SIG-M5 (cell line): ENCODE measurements around the gene TMEM150A.
"Not testable (repeated sequence)": the region's sequence is repeated elsewhere in the genome, so short reads cannot be mapped to it uniquely, and the experiment has no call there.

Experiments
- DNase-seq: peaks from one replicate; lab custom pipeline; 2025; lab: John Stamatoyannopoulos, UW

TMEM150A gene

DNA sequence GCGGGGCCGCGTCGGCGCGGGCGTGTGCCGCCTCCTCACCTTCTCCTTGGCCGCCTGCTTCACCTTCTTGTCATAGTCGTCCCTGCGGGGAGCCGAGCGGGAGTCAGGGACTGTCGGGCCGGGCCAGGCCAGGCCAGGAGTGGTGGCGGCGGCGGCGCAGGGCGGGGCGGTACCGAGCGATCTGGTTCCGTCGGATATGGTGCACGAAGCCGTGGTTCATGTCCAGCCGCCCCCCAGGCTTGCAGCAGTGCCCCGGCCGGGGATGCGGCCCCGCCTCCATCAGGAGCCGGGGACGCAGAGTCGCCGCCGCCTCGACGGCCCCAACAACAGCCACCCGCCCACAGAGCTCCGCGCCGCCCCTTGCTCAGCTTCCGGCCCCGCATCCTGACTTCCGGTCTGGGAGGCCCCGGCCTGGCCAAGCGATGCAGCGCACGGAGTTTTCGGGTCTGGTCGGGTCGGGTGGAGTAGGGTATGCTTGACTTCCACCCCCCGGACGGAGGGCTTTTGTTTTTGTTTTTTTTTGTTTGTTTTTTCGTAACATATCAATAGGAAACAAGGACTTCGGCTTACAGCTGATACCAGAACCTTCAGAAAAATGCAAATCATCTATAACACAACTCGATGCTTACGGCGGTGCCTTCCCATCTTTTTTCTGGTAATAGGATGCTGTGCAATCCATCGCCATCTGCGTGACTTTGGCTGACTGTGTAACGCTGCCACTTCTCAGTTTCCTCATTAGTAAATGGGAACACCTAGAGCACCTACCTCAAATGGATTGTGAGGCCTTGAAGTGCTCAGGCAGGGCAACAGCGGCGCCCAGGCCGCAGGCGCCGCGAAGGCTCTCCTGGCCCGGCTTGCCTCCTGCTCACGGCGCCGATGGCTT is 9.4 kb upstream of the TMEM150A start, which contains the start of gene C2orf68:
TSS of gene C2orf68 (minus strand) at position 362 of the 883 bp plus-strand sequence. CDS start at position 280, 82 bp downstream.
- DNase-seq: no peak

DNA sequence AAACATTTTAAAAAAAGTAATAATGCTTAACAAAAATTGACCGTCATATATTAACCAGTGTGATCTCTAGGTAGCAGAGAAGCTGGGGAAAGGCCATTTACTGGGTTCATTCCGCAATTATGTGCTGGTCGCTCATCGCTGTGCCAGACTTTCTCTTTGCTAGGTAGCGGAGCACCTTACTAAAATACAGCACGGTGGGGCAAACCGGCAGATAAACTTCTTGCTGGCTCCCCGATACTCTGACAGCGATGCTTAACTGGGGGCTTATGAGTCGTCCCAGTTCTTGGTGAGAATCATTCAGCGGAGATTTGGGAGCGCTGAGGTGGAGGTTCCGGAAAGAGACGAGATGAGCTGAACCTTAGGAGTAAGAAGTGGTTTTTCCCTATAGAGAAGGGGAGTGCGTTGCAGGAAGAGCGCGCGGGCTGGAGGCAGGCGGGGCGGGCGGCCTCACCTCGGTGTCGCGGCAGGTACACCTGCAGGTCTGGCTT is 8.8 kb upstream of the TMEM150A start:
- no peak for DNase-seq

DNA sequence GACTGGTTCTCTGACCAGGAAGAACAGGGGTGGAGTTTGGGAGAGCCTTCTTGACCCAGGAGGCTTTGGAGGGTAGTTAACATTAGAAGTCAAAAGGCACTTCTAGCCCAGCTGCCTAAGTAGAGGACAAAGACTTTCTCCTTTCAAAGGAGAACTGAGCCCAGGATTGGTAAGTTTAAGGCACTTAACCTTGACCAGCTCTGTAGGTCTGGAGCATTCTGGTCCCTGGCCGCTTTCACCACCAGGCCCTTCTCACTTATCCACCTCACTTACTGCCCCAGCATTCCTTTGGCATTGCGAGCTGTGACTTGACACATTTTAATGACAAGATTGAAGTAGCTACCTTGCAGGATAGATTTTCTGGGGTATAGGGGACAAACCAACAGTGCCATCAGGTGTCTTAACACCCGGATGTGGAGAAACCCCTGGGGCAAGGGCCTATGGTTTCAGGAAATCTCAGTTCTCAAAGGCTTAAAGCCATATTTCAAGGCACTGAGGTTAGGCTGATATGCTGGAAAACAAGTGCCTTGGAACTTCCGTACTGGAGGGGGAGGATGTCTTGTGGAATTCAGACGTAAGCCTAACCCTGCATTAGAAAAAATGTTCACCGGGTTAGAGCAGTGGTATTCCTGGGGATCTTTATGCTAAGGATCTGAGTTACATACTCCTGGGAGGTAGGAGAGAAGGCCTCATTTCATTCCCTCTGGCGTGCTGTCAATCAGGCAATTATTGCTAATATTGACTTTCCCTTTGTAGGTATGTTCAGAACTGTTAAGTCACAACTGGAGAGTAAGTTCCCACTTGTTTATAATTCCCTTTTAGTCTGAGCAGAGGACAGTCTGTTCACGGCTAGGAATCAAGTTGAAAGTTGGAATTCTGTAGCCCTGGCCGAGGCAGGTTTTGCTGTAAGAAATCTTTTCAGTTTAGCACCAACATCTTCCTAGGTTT is 5.0 kb upstream of the TMEM150A start:
- DNase-seq: no peak

DNA sequence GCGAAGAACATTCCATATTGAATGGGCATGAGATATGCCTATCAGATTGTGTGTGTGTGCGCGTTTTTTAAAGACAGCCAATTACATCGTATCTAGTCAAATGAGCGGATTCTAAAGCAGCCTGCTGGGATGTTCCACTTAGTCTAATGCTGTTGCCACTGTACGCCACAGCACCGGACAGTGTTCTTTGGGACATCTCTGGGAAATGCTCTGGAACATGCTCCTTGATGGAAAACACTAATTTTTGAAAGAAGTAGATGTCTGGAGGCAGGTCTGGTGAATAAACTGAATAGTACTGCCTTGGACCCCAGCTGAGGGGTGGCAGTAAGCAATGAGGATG is 3.6 kb upstream of the TMEM150A start:
- no peak for DNase-seq

DNA sequence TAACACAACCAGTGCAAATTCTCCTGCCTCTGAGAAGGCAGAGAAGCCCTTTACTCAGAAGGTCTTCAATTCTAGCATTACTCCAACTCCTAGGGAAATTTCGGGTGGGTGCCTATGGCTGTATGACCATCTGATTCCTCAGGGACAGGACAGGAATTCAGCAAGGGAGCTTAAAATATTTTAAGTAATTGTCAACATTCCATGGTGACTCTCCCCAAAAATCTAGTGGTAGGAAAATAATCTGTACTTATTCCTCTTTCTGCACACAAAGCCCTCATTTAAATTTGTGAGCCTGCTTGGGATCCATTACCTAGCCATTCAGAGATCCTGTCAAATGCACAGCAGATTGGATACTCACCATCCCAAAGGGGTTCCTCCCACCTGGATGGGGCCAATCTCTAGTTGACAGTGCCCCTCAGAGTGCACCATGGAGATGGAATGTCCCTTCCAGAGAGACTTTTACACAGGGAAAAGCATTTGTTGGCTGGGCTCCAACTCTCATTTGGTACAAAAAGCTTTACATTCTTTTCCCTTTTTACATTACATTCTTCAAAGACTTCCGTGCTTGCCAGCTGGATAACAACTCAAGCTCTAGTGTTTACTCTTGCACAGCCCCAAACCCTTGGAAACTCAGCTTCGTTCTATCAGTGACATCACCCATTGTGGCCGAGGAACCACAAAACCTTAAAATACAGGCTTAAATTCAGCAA is 3.1 kb upstream of the TMEM150A start:
- no peak for DNase-seq

DNA sequence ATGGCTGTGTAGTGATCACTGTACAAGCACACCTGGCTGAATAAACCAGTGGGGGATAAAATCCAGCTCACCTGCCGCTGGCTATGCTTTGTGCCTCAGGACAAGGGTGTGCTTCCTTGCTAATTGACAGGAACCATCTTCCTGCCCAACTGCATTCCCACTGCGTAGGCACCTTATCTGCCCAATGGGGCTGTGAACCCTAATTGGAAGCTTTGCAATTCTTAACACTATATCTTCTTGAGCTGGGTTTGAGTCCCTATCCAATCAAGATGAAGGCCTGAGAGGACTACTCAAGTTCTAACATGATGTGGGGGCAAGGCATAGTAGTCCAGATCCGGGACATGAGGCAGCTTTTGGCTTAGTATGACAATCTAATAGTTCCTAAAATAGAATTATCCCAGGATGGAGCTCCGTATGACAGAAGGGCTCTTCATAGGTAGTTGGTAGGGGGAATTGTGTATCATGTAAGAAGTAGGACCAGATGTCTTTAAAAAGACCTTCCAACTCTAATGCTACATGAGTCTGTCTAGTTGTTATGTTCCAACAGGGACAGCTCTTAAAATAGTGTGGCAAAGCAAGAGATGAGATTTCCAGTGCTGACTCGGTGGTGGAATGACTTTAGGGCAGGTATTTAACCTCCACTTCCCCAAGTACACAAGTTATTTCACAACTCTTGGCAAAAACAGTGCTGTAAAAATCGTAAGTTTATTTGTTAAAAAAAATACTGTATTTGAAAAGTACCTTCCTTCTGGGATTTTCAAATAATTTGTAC is 2.3 kb upstream of the TMEM150A start:
- DNase-seq: no peak

DNA sequence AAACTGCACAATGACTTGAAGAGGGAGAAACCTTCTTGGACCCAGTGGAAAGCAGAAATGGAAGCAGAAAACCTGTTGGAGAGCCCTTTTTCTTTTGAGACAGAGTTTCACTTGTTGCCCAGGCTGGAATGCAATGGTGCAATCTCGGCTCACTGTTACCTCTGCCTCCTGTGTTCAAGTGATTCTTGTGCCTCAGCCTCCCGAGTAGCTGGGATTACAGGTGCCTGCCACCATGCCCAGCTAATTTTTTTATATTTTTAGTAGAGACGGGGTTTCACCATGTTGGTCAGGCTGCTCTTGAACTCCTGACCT is 1.6 kb upstream of the TMEM150A start:
- not testable (repeated sequence) for DNase-seq

DNA sequence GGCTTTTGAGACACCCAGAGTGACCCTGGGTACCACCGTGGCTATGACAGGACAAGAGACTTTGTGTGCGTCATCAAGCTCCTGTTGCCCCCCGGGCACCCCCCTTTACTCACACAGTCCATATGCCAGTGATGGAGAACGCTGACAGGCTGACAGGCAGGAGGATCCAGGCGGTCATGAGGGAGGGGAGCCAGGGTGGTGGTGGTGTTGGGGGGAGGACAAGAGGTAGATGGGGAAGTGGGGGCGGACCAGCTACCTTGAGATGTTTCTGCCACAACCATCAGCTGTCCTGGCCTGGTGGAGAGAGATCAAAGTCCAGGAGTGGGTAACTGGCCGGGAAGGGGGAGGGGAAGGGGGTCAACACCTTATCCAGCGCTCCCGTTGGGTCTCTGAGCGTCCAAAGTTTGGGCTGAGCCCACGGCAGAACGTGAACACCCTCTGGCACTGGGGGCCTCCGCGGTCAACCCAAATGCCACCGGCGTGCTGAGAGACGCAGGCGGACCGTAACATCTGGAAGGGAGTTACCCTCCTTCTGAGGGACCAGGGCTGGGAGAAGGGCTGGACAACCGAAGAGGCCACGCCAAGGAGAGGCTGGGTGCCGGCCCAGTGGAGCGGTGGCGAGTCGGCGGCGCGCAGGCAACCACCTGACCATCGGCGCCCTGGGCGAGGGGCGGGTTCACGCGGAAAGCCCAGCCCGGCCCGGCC is 575 bp downstream of the TMEM150A start:
- no peak for DNase-seq

DNA sequence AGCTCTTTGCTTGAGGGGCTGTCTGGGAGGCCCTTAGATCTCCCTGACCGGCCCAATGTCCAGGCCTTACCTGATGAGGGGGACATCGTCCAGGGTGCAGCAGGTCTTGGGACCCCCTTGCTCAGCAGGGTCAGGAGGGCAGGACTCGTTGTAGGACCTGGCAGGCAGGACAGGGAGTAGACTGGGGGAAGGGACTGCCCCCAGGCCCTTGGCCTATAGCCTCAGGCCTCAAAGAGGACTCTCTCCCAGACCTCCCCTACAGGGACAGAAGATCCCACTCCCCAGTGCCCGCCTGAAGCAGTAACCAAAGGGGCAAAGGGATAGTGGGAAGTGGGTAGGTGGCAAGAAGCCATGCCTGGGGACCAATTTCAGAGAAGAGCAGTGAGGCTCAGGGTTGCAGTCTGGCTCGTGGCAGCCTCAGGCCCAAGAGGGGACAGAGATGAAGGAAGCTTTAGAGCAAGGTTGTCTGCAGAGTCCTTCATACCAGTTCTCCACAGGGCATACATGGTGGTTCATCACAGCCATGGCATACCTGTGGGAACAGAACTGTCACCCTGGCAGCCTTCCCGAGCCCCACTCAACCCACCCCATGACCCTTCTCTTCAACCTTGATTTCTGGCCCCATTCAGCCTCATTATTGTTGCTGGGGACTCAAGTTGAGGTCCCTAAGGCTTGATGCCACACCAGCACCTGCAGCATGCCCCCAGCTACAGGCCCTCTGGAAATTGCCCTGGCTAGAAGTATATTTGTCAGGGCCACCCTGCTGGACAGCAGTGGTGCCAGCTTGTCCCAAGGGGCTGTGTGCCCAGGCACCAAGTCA is 1.3 kb downstream of the TMEM150A start:
- no peak for DNase-seq

DNA sequence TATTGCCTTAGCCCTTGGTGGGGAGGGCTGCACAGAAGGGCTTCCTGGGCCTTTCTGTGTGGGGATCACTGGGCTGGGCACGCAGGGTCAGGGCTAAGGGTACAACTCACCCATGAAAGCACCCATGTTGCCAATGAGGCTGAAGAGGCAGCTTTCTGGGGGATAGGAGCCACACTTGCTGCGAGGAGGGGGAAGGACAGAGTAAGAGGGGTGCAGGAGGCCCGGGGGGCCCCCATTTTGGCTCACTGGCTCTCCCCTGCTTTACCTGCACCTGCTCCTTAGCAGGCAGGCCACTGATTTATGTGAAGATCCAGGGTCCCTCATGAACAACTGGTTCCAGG is 2.3 kb downstream of the TMEM150A start:
- no peak for DNase-seq

DNA sequence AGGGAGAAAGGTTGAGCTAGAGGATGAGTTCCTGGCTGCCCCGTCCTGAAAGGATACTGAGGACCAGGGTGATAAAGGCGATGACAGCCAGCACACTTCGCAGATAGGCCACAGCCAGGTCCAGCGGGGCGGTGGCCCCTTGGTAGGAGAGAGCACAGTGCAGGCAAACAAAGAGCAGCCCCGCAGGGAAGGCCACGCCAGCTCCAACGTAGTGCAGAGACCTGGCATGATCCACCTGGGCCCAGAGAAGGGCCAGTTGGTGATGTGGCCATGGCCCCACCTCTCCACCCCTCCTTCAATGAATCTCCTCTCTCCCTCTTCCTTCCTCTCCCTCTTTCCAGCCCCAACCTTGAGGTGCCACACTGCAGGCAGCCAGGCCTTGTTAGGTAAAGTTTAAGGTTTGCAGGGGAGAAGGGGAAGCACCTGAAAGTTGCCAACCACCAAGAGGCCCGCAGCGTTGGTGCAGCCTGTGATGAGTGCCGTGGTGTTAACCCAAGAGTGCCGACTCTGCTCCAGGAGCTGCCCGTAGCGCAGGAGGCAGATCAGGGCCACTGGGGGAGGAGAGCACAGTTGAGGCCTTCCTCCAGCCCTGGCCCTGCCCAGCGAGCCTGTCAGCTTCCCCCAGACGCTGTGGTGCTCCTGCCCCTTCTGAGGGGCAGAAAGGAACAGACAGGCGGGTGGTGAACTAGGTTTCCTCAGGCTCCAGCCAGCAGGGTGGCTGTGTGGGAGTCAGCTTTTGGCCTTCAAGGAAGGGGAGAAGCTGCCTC is 2.8 kb downstream of the TMEM150A start:
- no peak for DNase-seq

DNA sequence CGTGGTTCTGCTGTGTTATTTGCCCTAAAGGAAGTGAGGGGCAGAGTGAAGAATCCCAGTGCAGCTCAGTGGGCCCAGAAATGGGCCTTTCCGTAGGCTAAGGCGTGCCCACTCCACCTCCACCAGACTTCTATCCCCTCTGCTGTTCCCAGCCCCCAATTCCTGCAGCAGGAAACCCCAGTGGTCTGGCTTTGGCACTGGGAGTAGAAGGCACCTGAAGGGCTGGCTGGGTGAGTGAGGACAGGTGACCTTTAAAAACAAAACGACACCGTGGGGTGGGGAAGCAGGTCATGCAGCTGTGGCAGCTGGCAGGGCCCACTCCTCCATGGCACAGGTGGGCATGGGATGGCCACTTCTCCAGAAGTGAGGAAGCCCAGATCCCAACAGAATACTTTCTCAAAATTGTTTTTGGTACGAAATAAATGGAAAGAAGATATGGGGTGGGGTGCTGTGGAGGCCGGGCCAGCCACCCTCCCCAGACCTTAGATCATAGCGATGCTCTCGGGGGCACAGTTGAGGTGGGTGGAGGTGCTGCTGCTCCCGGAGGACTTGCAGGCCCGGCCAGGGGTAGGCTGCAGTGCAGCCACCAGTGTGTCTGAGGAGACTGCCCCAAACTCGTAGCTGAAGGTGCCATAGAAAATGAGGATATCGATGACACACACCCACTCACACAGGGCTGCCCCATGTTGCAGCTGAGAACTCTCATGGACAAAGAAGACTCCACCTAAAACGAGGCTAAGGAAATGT is 3.7 kb downstream of the TMEM150A start:
- no peak for DNase-seq

DNA sequence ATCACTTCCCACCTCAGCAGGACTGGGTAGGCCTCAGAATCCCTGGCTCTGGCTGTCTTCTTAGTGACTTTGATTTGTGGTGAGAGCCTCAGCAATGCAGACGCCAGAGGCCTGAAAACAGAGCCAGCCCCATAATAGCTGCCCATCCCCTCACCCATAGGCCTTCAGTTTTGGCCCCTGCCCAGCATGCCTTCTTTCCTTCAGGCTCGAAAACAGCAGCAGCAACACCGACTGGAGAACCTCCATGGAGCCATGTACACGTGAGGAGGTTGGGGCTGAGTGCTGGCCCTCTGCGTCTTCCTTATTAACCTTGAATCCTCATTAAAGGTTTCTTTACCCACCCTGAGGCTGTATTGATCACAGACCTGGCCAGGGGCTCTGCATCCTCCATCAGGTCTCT is 5.3 kb downstream of the TMEM150A start:
- no peak for DNase-seq

DNA sequence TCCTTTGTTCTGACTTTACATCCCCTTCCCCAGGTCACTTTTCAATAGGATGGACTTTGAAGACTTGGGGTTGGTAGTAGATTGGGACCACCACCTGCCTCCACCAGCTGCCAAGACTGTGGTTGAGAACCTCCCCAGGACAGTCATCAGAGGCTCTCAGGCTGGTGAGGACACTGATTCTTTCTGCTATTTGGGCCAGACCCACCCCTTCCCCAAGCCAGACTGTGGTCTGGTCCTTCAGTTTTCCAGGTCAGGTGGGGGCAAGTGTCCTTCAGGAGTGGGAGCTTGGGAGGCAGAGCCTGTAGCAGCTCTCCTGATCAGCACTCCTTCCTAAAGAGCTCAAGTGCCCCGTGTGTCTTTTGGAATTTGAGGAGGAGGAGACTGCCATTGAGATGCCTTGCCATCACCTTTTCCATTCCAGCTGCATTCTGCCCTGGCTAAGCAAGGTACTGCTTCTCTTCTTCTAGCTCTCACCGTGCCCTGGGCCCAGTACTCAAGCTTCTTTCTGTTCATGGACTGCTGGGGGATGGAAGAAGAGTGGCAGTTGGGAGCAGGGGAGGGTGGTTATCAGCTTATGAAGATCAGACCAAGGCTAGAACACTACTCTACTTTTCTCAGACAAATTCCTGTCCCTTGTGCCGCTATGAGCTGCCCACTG is 5.9 kb downstream of the TMEM150A start:
- no peak for DNase-seq

DNA sequence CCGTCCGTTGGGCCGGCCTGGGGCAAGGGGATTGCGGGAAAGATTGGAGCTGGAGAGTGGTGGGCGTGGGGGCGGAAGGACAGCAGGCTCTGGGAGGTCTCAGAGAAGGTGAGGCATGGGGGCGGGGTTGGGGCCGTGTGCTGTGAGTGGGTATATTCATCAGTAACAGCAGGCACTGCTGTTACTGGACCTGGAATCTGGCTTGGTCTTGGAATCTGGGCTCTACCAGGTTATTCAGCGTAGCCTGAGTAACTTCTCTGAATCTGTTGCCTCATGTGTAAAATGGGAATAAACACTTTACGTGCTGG is 6.5 kb downstream of the TMEM150A start:
- no peak for DNase-seq

DNA sequence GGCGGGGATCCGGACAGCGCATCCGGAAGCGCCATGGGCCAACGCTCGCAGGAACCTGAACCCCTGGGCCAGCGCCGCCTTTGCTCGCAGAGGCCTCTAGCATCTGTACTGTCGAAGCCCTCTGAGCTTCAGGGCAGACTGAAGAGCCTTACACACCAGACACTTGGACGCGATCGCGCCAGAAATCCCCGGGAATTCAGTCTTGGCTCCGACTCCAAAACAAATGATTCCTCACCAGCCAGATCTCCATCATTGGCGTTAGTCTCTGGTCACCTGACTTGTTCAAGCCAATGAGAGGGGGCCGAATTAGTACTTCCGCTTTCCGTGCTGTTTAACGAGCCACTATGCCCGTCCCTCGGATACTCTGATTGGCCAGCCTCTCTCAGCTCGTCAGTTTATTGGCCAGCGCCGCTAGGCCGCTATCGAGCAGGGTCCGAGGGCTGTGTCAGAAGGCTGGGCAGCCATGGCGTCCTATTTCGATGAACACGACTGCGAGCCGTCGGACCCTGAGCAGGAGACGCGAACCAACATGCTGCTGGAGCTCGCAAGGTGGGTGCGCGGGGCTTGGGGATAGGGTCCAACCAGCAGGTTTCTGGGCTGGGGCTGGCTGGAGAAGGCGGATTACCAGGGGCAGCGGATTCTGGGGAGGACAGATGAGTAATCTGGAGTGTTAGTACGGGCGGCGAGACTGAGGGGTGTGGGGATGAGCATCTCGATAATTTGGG is 7.0 kb downstream of the TMEM150A start, which contains the start of gene RNF181:
TSS of gene RNF181 (plus strand) at position 445 of the 725 bp plus-strand sequence. CDS start at position 464, 19 bp downstream.
- DNase-seq: peak; percentile 96

DNA sequence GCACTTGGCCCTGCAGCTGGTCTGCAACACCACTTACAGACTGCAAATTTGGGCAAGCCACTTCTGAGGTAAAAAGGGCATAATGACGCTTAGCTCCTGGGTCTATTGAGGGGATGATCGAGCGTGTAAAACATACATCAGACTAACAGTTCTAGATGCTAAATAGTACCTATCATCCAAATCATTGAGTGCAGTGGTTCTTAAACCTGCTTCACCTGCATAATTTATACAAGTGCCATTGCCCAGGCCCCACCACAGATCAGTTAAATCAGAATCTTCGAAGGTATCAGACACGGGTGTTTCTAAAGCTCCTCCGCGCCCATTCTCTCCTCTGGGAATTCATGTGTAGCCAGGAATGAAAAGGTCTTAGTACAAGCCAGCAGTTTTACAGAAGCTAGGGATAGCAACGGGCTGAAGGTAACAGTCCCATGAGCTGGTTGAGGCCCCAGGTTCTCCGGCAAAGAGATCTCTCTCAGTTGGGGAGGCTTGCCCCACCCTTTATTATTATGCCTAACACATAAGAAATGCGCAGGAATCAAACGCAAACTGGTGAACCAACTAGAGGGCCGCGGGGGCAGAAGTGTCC is 7.7 kb downstream of the TMEM150A start:
- no peak for DNase-seq
